SH-SY5Y (cell line): ENCODE results near the gene LRCOL1.

ENCODE experiments used
- GATA2 ChIP-seq: IDR thresholded peaks from 2 replicates; pipeline ENCODE4 v1.6.1; 2011; ENCODE audit warnings: mild to moderate bottlenecking, low read depth, low read length
- GATA3 ChIP-seq: IDR thresholded peaks from 2 replicates; pipeline ENCODE4 v1.6.1; 2011; ENCODE audit warnings: low read depth, mild to moderate bottlenecking, low read length, moderate library complexity

Gene LRCOL1

GRCh38 chr12:132569856-132570480, 40.4 kb downstream of the LRCOL1 start:
- TF ChIP-seq GATA2 (no peak), GATA3 (no peak)

- TF ChIP-seq GATA3 (no peak), GATA2 (no peak)
These were observed 41.4 kb downstream of the LRCOL1 start for GRCh38 chr12:132568826-132569480.

GRCh38 chr12:132568301-132568700, 42.1 kb downstream of the LRCOL1 start:
- no peak for TF ChIP-seq GATA2

GRCh38 chr12:132566516-132567131, 43.8 kb downstream of the LRCOL1 start:
- TF ChIP-seq GATA3 (no peak), GATA2 (no peak)

GRCh38 chr12:132565365-132565764, 45.0 kb downstream of the LRCOL1 start:
- TF ChIP-seq GATA3 (no peak), GATA2 (no peak)

- no peak for TF ChIP-seq GATA2
- no peak for TF ChIP-seq GATA3
These were observed 46.5 kb downstream of the LRCOL1 start for GRCh38 chr12:132563911-132564310.

GRCh38 chr12:132562489-132563021, 47.8 kb downstream of the LRCOL1 start:
- TF ChIP-seq GATA2 (no peak), GATA3 (no peak)

GRCh38 chr12:132561427-132562156, 48.8 kb downstream of the LRCOL1 start:
- TF ChIP-seq GATA2 (no peak), GATA3 (no peak)

- no peak for TF ChIP-seq GATA2
- TF ChIP-seq GATA3, result no peak
These were observed 49.6 kb downstream of the LRCOL1 start for GRCh38 chr12:132560614-132561426.

- no peak for TF ChIP-seq GATA2
- no peak for TF ChIP-seq GATA3
These were observed 50.1 kb downstream of the LRCOL1 start for GRCh38 chr12:132560364-132560613.

GRCh38 chr12:132559652-132560363, 50.6 kb downstream of the LRCOL1 start:
- TF ChIP-seq GATA3, result no peak
- TF ChIP-seq GATA2, result no peak

- no peak for TF ChIP-seq GATA3
- no peak for TF ChIP-seq GATA2
These were observed 51.3 kb downstream of the LRCOL1 start for GRCh38 chr12:132558861-132559623.
